HL-60 (cell line): ENCODE data around the gene ACSS3.

Source experiments
- CTCF ChIP-seq: IDR thresholded peaks from one replicate; pipeline ENCODE4 v1.5.1; 2011; ENCODE audit warnings: low read length, control low read depth, inconsistent platforms; ENCODE audit not compliant: insufficient read depth
- GABPA ChIP-seq: IDR thresholded peaks from 2 replicates; pipeline ENCODE4 v1.6.1; 2012; ENCODE audit warnings: low read depth
- POLR2AphosphoS5 ChIP-seq: IDR thresholded peaks from 2 replicates; pipeline ENCODE4 v1.6.1; 2012; ENCODE audit warnings: low read depth
- SPI1 ChIP-seq: IDR thresholded peaks from 2 replicates; pipeline ENCODE4 v1.6.1; 2012; ENCODE audit warnings: low read depth, mild to moderate bottlenecking, borderline replicate concordance

GRCh38 chr12:81080431-81080983 is 2.6 kb downstream of the ACSS3 start:
- TF ChIP-seq CTCF (no peak), POLR2AphosphoS5 (no peak), GABPA (no peak), SPI1 (no peak)
